SH-SY5Y (cell line): ENCODE results near the gene SUPT6H.

ENCODE experiments used
- GATA2 ChIP-seq: IDR thresholded peaks from 2 replicates; pipeline ENCODE4 v1.6.1; 2011; ENCODE audit warnings: mild to moderate bottlenecking, low read depth, low read length
- GATA3 ChIP-seq: IDR thresholded peaks from 2 replicates; pipeline ENCODE4 v1.6.1; 2011; ENCODE audit warnings: low read depth, mild to moderate bottlenecking, low read length, moderate library complexity

DNA sequence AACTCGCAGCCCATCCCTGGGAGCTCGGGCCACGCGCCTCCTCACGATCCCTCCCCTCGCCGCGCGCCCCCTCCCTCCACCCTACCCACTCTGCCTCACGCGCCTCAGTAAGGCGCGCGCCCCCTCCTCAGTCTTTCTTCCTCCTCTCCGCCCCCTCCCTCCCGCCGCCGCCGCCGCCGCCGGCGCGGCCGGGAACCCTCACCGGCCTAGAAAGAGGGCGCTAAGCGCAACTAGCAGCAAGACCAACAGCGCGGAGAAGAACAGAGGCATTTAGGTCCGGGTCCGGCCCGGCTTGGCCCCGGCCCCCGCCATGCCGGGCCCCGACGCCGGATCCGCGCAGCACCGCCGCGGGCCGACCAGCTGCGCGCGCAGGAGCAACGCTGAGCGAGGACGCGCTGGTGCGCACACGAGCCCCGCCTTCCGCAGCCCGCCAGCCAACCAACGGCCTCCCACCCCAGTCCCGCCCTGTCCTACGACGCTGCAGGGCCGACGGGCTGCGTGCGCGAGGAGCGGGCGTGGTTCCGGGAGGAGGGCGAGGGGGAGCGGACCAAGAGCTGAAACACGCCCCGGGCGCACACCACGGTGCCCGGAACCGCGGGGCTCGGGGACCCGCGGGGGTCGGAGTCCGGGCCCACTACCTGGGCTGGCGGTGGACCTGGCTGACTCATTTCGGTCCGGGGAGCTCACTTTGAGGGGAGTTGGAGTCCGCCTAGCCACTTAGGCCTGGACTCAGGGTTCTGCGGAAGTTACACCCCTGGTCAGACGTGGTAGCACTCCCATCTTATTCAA, 17.0 kb upstream of the SUPT6H start, which contains the start of gene BLTP2:
- TF ChIP-seq GATA2 (no peak), GATA3 (no peak)
